DMS 273 (cell line): ENCODE results near the gene NR0B1.

Experiments
- DNase-seq: peaks from one replicate; lab custom pipeline; 2025; ENCODE audit not compliant: unreplicated experiment; lab: John Stamatoyannopoulos, UW

NR0B1 gene

DNA sequence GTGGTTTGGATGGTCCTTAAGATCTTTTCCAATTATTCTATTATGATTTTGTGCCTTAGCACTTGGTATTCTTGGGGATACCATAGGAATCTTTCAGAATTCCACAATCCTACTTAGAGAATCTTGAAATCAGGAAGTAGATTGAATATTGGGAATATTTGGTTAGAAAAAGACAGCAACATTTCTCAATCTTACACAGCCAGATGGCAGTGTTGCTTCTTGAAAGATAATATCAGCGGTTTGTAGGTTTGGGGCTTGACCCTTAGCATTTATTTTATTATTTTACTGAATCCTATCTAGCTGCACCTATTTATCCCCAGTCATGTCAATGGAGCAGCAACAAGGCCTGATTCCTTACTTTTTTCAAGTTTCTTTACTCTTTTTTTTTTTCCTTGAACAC is 33.7 kb downstream of the NR0B1 start:
- peak; percentile 15 for DNase-seq

DNA sequence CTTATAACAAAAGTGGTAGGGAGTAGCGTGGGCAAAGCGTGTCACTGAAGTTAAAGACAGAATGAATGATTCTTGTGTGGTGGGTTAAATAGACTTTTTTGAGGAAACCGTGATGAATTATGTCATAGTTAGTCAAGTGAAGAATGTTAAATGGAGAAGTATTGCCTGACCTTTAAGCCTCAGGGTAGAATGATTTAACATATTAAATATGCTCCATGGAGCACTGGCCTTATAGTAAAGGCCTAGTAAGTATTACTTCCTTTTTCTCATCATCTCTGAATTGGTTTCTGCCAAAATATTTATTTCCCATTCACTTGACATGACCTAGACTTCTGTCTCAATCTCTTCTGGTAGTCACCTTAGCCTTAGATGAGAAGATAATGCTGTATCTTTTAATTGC is 38.6 kb downstream of the NR0B1 start:
- DNase-seq, result no peak

DNA sequence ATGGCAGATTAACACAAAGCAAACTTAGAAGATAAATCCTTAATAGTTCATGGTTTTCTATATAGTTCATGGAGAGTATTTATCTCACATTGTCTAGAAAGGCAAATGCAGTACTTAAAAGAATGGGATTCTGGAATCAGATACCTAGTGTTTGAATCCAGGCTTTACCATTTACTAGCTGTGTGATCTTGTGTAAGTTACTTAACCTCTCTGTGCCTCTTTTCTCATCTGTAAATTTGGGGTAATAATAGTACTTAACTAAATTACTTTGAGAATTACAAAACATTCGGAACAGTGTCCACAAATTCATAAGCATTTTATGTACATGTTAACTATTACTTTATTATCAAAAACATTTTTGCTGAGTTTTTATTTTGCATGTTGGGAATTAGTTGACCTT is 46.4 kb downstream of the NR0B1 start:
- DNase-seq, result no peak

DNA sequence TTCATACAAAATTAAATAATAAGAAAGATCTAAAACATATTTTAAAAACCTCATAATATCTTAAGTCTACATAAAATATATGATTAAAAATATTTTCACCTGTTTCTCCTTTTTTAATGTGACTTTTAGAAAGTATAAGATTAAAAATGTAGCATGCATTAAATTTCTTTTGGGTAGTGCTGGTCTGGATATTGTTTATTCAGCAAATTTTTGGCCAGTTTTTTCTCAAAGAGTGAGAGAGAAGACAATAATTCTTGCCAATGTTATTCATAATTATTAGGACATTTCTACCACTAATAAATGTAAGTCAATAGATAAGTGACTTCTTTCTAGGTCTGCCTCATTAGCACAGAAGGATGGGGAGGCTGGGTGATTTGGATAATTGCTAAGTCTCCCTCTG is 48.2 kb downstream of the NR0B1 start:
- DNase-seq, result no peak

DNA sequence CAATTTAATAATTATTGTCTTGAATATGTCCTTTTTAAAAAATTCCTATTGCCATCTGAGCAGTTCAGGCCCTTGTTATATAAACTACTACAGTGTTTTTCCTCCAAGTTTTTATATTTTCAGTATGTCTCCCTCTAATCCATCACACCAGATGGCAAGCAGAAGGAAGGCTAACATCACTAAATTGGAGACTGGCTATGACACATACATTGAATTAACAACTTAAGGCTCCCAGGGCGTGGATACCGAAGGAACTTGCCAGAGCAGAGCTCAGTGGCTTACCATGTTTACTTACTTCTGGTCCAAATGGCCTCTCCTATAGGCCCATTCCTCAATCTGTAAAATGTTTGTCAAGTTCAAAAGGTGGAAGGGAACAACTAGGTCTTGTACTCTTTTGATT is 49.3 kb downstream of the NR0B1 start:
- no peak for DNase-seq
